Naive thymus-derived CD4-positive, alpha-beta T cell (primary cell): ENCODE data around the gene RPP21. TPM values are rescaled to one million over a fixed set of nuclear protein-coding genes. Genes with fewer than 3 reads are reported as not detected.

Source experiments
- ATAC-seq: fragments of 150-1000 bp; cut with Tn5 transposase; 2 replicates; pipeline ENCODE4 v1.10.0; 2021; ENCODE audit warnings: mild to moderate bottlenecking, moderate library complexity
- CTCF ChIA-PET: fragments of 350-600 bp; sonication (Branson Sonifier 250); formaldehyde crosslinking; loops from one replicate; lab custom pipeline; 2021; ENCODE audit warnings: antibody characterized with exemption; lab: Charles Lee
- POLR2A ChIA-PET: fragments of 350-600 bp; sonication (Branson Sonifier 250); formaldehyde crosslinking; loops from one replicate; lab custom pipeline; 2021; ENCODE audit warnings: antibody characterized with exemption, inconsistent platforms; lab: Charles Lee
- DNase-seq, 9 donors: peaks; one replicate each; pipeline versions ENCODE4 v3.0.0 to v3.0.0-alpha.2; 2020 to 2022; ENCODE audit warnings: mixed read lengths in 1 of 9
- H3K27ac ChIP-seq: one replicate; pipeline ENCODE4 v1.7.0; 2013; ENCODE audit warnings: mild to moderate bottlenecking, low read depth, low read length, moderate library complexity
- H3K27me3 ChIP-seq, 2 donors: one replicate each; pipeline ENCODE4 v1.7.0; 2013; ENCODE audit warnings: low read length in 2 of 2, mild to moderate bottlenecking in 2 of 2, moderate library complexity in 2 of 2; ENCODE audit not compliant: control insufficient read depth in 2 of 2, insufficient read depth in 2 of 2
- H3K36me3 ChIP-seq, 3 experiments: 1 replicate in 2 of 3; 2 replicates in 1 of 3; pipeline ENCODE4 v1.7.0; 2013; ENCODE audit warnings: low read length in 3 of 3, mild to moderate bottlenecking in 3 of 3, moderate library complexity in 1 of 3; ENCODE audit not compliant: insufficient read depth in 3 of 3, control insufficient read depth in 2 of 3
- H3K4me1 ChIP-seq, 2 donors: one replicate each; pipeline ENCODE4 v1.7.0; 2013; ENCODE audit warnings: low read length in 2 of 2, mild to moderate bottlenecking in 2 of 2, moderate library complexity in 1 of 2; ENCODE audit not compliant: control insufficient read depth in 2 of 2, insufficient read depth in 2 of 2
- H3K4me3 ChIP-seq: 2 replicates; pipeline ENCODE4 v1.7.0; 2013; ENCODE audit warnings: mild to moderate bottlenecking, low read length
- H3K9me3 ChIP-seq, 3 experiments: 1 replicate in 2 of 3; 2 replicates in 1 of 3; pipeline ENCODE4 v1.7.0; 2013; ENCODE audit warnings: low read length in 3 of 3; ENCODE audit not compliant: control insufficient read depth in 2 of 3
- H3K27ac Mint-ChIP-seq, 9 donors: one replicate each; pipeline ENCODE4 v1.8.0; 2020 to 2022; ENCODE audit warnings: mixed read lengths in 9 of 9, mild to moderate bottlenecking in 8 of 9, moderate library complexity in 5 of 9, inconsistent platforms in 2 of 9
- H3K27me3 Mint-ChIP-seq, 5 donors: one replicate each; pipeline ENCODE4 v1.8.0; 2021 to 2022; ENCODE audit warnings: mixed read lengths in 5 of 5, mild to moderate bottlenecking in 1 of 5
- H3K36me3 Mint-ChIP-seq, 5 donors: one replicate each; pipeline ENCODE4 v1.8.0; 2020 to 2022; ENCODE audit warnings: mixed read lengths in 5 of 5, mild to moderate bottlenecking in 3 of 5, inconsistent platforms in 1 of 5
- H3K4me1 Mint-ChIP-seq, 7 donors: one replicate each; pipeline ENCODE4 v1.8.0; 2020 to 2022; ENCODE audit warnings: mixed read lengths in 7 of 7, mild to moderate bottlenecking in 3 of 7, inconsistent platforms in 1 of 7
- H3K4me3 Mint-ChIP-seq, 10 donors: one replicate each; pipeline ENCODE4 v1.8.0; 2020 to 2022; ENCODE audit warnings: mild to moderate bottlenecking in 10 of 10, mixed read lengths in 10 of 10, moderate library complexity in 6 of 10, inconsistent platforms in 2 of 10
- H3K9me3 Mint-ChIP-seq, 11 donors: one replicate each; pipeline ENCODE4 v1.8.0; 2020 to 2022; ENCODE audit warnings: mixed read lengths in 11 of 11, mild to moderate bottlenecking in 4 of 11, inconsistent platforms in 1 of 11, moderate library complexity in 1 of 11
- intact Hi-C, 2 donors: fragments of 100-400 bp; cut with micrococcal nuclease; formaldehyde crosslinking; loops; one replicate each; pipeline ENCODE4 v1.15.1; 2023
- polyA plus RNA-seq, 2 donors: library from polyadenylated mRNA; unstranded; fragments of 300-500 nt; fragmentation: Illumina TruSeq; gene quantifications; one replicate each; pipeline ENCODE4 v1.2.3, GENCODE V29; 2021
- total RNA-seq, 6 experiments: library from RNA in 5 of 6; stranded (reverse) in 5 of 6; gene quantifications; 1 replicate in 5 of 6; 2 replicates in 1 of 6; pipeline ENCODE4 v1.2.3 and lab custom pipeline; 2021 to 2026

RPP21 gene
- total RNA-seq (10 to 100 TPM; 39.7 to 61.2 (median 44.9) TPM), polyA plus RNA-seq (100 to 1,000 TPM in 1 of 2 donors, 10 to 100 TPM in 1; 74.9 to 114 TPM), total RNA-seq (lab: John Stamatoyannopoulos, UW) (3.2 reads per million, percentile 17 among the genes with 10 or more reads in this experiment)

DNA sequence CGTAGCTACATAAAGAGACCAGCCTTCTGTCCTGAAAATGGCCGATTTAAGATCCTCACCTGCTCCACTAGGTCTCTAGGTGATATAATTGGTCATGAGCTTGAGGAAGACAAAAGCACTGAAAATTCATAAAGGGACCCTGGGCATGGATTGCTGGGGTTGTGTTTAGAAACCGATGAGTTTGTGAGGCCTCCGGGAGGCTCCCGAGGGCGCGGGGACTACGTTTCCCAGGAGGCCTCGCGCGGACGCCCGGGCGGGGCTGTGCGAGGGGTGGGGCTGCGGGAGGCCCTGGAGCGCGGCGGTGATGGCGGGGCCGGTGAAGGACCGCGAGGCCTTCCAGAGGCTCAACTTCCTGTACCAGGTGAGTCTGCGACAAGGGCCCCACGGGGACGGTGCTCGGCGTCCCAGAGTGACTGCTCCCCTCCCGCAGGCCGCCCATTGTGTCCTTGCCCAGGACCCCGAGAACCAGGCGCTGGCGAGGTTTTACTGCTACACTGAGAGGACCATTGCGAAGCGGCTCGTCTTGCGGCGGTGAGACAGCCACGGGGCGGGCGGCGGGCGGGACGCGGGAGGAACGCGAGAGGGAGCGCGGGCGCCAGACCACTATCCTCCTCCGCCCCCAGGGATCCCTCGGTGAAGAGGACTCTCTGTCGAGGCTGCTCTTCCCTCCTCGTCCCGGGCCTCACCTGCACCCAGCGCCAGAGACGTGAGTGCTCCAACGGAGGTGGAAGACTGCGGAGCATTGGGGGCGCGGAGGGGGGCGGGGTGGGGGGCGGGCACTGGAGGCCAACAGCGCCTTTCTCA lies at the start of gene RPP21:
TSS of gene RPP21 (plus strand) at position 289 of the 804 bp plus-strand sequence. CDS start at position 305, 16 bp downstream.
- Histone ChIP-seq H3K4me1 (peaks cover 0 to 12% of the 10 kb centered on the region in 2 donors), H3K9me3 (no peaks in the 10 kb centered on the region), H3K4me3 (peak within 1 kb of the TSS; percentile 77), H3K27me3 (no peaks in the 10 kb centered on the region), H3K27ac (peak within 1 kb of the TSS; percentile 97), H3K36me3 (peaks cover 0 to 47% (median 0%) of the 10 kb centered on the region in 3 experiments)
- POLR2A ChIA-PET = interaction anchor here (0.9 to 1.5 kb wide), 4 partner anchors 10 to 131 kb away, joined by 3 to 5 read pairs (median 4); partner anchors contain the start of gene TRIM39
- H3K36me3 Mint-ChIP-seq = peaks cover 5 to 29% (median 23%) of the 10 kb centered on the region in 5 donors
- peaks cover 12 to 32% (median 24%) of the 10 kb centered on the region in 7 donors for H3K4me1 Mint-ChIP-seq
- intact Hi-C loops = loop anchor here (1.0 to 5.0 kb wide), 7 partner anchors 12 to 278 kb away; partner anchors contain the start of genes TRIM26 (in 2 of the 2), TRIM39 (in 2 of the 2), GNL1 (in 1 of the 2) and PPP1R11 (in 1 of the 2)
- peaks cover 0 to 7% (median 0%) of the 10 kb centered on the region in 5 donors for H3K27me3 Mint-ChIP-seq
- ATAC-seq = peak; percentile 99
- no peaks in the 10 kb centered on the region for H3K9me3 Mint-ChIP-seq
- H3K27ac Mint-ChIP-seq = peak within 1 kb of the TSS; percentile 84 to 97 (median 92)
- H3K4me3 Mint-ChIP-seq = peak within 1 kb of the TSS; percentile 81 to 94 (median 89)
- peak; percentile 74 to 91 (median 86) for DNase-seq
- CTCF ChIA-PET = no interaction called here

DNA sequence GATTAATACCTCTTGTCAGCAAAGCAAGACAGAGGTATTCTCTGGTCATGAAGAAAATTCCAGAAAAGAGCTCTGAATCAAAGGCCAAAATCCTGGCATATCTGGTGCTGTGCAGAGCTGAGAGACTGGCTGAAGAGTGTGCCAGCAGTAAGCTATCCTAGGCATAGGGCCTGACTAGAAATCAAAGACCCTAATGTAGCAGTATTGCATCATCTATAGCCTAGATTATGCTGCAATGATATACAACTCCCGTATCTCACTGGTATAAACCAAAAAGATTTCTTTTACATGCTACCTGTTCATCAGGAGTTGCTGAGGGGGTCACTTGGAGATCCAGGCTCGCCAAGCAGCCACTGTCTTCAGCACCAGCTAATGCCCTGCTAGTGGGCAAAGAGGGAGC lies 49.1 kb upstream of the RPP21 start:
- Histone ChIP-seq H3K36me3 (peaks cover 0 to 40% (median 7%) of the 10 kb centered on the region in 3 experiments), H3K27ac (no peak overlapping the region), H3K27me3 (no peaks in the 10 kb centered on the region), H3K9me3 (no peaks in the 10 kb centered on the region), H3K4me1 (no peaks in the 10 kb centered on the region), H3K4me3 (no peak overlapping the region)
- Mint-ChIP-seq H3K27ac (peak overlapping the region in 1 of 9 donors; percentile 33), H3K9me3 (peaks cover 0 to 19% (median 6%) of the 10 kb centered on the region in 11 donors), H3K4me1 (peaks cover 0 to 17% (median 6%) of the 10 kb centered on the region in 7 donors), H3K27me3 (no peaks in the 10 kb centered on the region), H3K4me3 (no peak overlapping the region), H3K36me3 (peaks cover 4 to 64% (median 40%) of the 10 kb centered on the region in 5 donors)
- ChIA-PET POLR2A (no interaction called here), CTCF (no interaction called here)
- ATAC-seq (no peak), DNase-seq (no peak)
- intact Hi-C loops = no loop called here

DNA sequence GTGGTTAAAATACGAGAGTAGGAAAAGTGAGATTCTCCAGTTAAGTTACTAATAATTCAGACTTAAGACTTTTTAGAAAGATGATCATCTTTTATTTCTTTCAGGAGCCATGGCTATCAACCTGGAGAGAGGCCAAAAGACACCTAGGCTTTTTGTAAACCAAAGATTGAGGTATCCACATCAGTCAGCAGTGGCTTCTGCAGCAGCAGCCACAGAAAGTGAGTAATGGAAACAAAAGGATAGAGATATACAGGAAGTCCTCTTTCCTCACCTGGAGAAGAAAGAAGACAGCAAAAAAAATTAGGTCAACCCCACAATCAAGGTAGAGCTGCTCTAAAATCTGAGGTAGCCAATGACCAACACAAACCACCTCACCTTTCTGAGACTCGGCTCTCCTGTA lies 41.0 kb upstream of the RPP21 start:
- peak overlapping the region in 2 of 9 donors; percentile 16 to 65 for H3K27ac Mint-ChIP-seq
- peaks cover 0 to 24% (median 5%) of the 10 kb centered on the region in 11 donors for H3K9me3 Mint-ChIP-seq
- Histone ChIP-seq H3K36me3 (peaks cover 3 to 14% (median 3%) of the 10 kb centered on the region in 3 experiments), H3K9me3 (no peaks in the 10 kb centered on the region), H3K4me3 (no peak overlapping the region), H3K27ac (no peak overlapping the region), H3K27me3 (no peaks in the 10 kb centered on the region), H3K4me1 (peaks cover 0 to 3% of the 10 kb centered on the region in 2 donors)
- POLR2A ChIA-PET = interaction anchor here (0.5 kb wide), 1 partner anchor 212 kb away, joined by 3 read pairs; no protein-coding TSS in a partner anchor
- H3K4me1 Mint-ChIP-seq = peaks cover 20 to 61% (median 45%) of the 10 kb centered on the region in 7 donors
- intact Hi-C loops = no loop called here
- no peaks in the 10 kb centered on the region for H3K27me3 Mint-ChIP-seq
- ATAC-seq = no peak
- no peak for DNase-seq
- peak overlapping the region in 2 of 10 donors; percentile 27 to 38 for H3K4me3 Mint-ChIP-seq
- CTCF ChIA-PET = no interaction called here
- H3K36me3 Mint-ChIP-seq = peaks cover 26 to 79% (median 63%) of the 10 kb centered on the region in 5 donors

DNA sequence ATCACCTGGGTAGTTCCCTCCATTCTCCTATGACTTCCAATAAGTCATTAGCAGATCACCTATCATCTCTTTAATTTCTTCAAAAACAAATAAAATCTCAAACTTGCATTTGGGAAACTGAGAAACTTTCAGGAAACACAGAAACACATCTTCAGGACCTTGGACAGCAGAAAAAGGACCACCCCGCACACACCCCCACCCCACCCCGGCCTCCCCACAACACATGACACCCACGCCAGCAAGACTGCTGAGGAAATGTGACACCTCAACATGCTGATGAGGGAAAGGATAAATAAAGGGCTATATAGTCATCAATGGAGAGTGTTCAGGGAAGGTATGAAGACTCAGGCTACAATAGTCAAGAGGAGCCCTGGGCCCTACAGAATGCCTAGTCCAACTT lies 33.9 kb upstream of the RPP21 start:
- Histone ChIP-seq H3K36me3 (peaks cover 0 to 30% (median 10%) of the 10 kb centered on the region in 3 experiments), H3K27ac (no peak overlapping the region), H3K4me3 (no peak overlapping the region), H3K27me3 (no peaks in the 10 kb centered on the region), H3K9me3 (no peaks in the 10 kb centered on the region), H3K4me1 (peaks cover 0 to 6% of the 10 kb centered on the region in 2 donors)
- CTCF ChIA-PET = interaction anchor here (0.6 kb wide), 1 partner anchor 580 kb away, joined by 3 read pairs; no protein-coding TSS in a partner anchor
- Mint-ChIP-seq H3K9me3 (no peaks in the 10 kb centered on the region), H3K4me1 (peaks cover 21 to 60% (median 58%) of the 10 kb centered on the region in 7 donors), H3K36me3 (peaks cover 31 to 70% (median 49%) of the 10 kb centered on the region in 5 donors), H3K27me3 (no peaks in the 10 kb centered on the region), H3K4me3 (no peak overlapping the region), H3K27ac (no peak overlapping the region)
- no peak for DNase-seq
- POLR2A ChIA-PET = no interaction called here
- intact Hi-C loops = no loop called here
- ATAC-seq = no peak

DNA sequence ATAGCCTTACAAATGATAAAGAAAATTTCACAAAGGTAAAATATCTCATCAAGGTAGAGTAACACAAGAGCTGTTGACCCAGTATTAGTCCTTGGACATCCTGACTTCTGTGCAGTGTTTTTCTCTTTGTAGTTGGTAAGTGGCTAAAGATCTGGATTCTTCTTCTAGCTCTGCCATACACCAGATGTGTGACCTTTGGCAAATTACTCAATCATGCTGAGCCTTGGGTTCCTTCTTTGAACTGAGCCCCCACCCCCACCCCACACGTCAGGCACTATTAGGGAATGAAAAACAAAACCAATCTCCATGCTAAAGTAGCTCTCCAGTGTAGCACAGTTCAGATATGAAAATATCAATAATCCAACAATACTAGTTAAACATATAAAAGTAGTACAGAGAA lies 33.3 kb upstream of the RPP21 start:
- Histone ChIP-seq H3K4me3 (no peak overlapping the region), H3K27me3 (no peaks in the 10 kb centered on the region), H3K4me1 (peaks cover 0 to 6% of the 10 kb centered on the region in 2 donors), H3K36me3 (peaks cover 0 to 30% (median 11%) of the 10 kb centered on the region in 3 experiments), H3K9me3 (no peaks in the 10 kb centered on the region), H3K27ac (no peak overlapping the region)
- DNase-seq (no peak), ATAC-seq (no peak)
- Mint-ChIP-seq H3K4me1 (peaks cover 20 to 61% (median 59%) of the 10 kb centered on the region in 7 donors), H3K4me3 (no peak overlapping the region), H3K9me3 (no peaks in the 10 kb centered on the region), H3K36me3 (peaks cover 30 to 72% (median 53%) of the 10 kb centered on the region in 5 donors), H3K27ac (no peak overlapping the region), H3K27me3 (no peaks in the 10 kb centered on the region)
- ChIA-PET CTCF (no interaction called here), POLR2A (interaction anchor here (0.9 kb wide), 1 partner anchor 28 kb away, joined by 3 read pairs; no protein-coding TSS in a partner anchor)
- intact Hi-C loops = no loop called here

DNA sequence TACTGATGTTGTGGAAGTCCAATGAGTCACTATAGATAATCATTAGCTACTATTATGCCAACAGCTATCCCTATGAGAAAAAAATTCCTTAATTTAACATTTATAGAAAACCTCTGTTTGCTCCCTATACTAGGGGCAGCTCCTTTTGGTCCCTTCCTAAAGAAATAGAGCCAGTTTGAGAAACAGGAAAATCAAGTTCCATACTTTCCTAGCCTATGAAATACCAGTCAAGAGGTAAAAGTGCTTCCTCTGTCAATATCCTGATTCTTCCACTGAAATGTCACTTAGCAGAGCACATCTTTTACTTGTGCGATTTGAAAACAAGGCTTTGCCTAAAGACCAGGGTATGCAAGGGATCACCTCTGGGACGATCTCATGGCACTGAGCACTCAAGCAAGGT lies 32.7 kb upstream of the RPP21 start:
- Mint-ChIP-seq H3K27ac (no peak overlapping the region), H3K27me3 (no peaks in the 10 kb centered on the region), H3K9me3 (no peaks in the 10 kb centered on the region), H3K36me3 (peaks cover 26 to 68% (median 50%) of the 10 kb centered on the region in 5 donors), H3K4me3 (no peak overlapping the region), H3K4me1 (peaks cover 19 to 59% (median 56%) of the 10 kb centered on the region in 7 donors)
- DNase-seq = no peak
- no peaks in the 10 kb centered on the region for H3K27me3 ChIP-seq
- intact Hi-C loops = no loop called here
- peaks cover 0 to 30% (median 11%) of the 10 kb centered on the region in 3 experiments for H3K36me3 ChIP-seq
- no peak for ATAC-seq
- ChIA-PET POLR2A (interaction anchor here (0.9 kb wide), 1 partner anchor 27 kb away, joined by 3 read pairs; no protein-coding TSS in a partner anchor), CTCF (no interaction called here)
- peaks cover 0 to 6% of the 10 kb centered on the region in 2 donors for H3K4me1 ChIP-seq
- H3K27ac ChIP-seq = no peak overlapping the region
- no peak overlapping the region for H3K4me3 ChIP-seq
- H3K9me3 ChIP-seq = no peaks in the 10 kb centered on the region
